MM.1S (cell line): ENCODE results near the gene JAKMIP3.

ENCODE experiments used
- DNase-seq: peaks from one replicate; pipeline ENCODE4 v3.0.0-alpha.2; 2015
- H2AFZ ChIP-seq: fragments of 300-600 bp; sonication (generic); 2 replicates; pipeline ENCODE4 v1.6.0; 2016; ENCODE audit warnings: antibody characterized with exemption, low read length
- H3F3A ChIP-seq: fragments of 300-600 bp; sonication (generic); 2 replicates; pipeline ENCODE4 v1.6.1; 2016; ENCODE audit warnings: mild to moderate bottlenecking, antibody characterized with exemption, low read length, moderate library complexity, mixed read lengths; ENCODE audit not compliant: insufficient read depth
- H3K27ac ChIP-seq: fragments of 300-600 bp; sonication (generic); 2 replicates; pipeline ENCODE4 v1.5.1; 2016; ENCODE audit warnings: mild to moderate bottlenecking, low read length
- H3K27me3 ChIP-seq: fragments of 300-600 bp; sonication (generic); replicated peaks from 2 replicates; pipeline ENCODE4 v1.6.0; 2016; ENCODE audit warnings: low read length; ENCODE audit not compliant: insufficient read depth
- H3K36me3 ChIP-seq: fragments of 300-600 bp; sonication (generic); replicated peaks from 2 replicates; pipeline ENCODE4 v1.6.1; 2016; ENCODE audit warnings: mild to moderate bottlenecking, low read length, mixed read lengths; ENCODE audit not compliant: insufficient read depth
- H3K4me1 ChIP-seq: fragments of 300-600 bp; sonication (generic); 2 replicates; pipeline ENCODE4 v1.6.1; 2016; ENCODE audit warnings: low read length, mixed read lengths
- H3K4me2 ChIP-seq: fragments of 300-600 bp; sonication (generic); 2 replicates; pipeline ENCODE4 v1.6.0; 2016; ENCODE audit warnings: low read depth, low read length
- H3K4me3 ChIP-seq: fragments of 300-600 bp; sonication (generic); 2 replicates; pipeline ENCODE4 v1.5.1; 2016; ENCODE audit warnings: low read length, mixed read lengths
- H3K79me2 ChIP-seq: fragments of 300-600 bp; sonication (generic); 2 replicates; pipeline ENCODE4 v1.6.1; 2016; ENCODE audit warnings: mixed run types, low read length, mixed read lengths
- H3K9ac ChIP-seq: fragments of 300-600 bp; sonication (generic); 2 replicates; pipeline ENCODE4 v1.6.1; 2016; ENCODE audit warnings: low read length, mixed read lengths
- H3K9me2 ChIP-seq: fragments of 300-600 bp; sonication (generic); replicated peaks from 2 replicates; pipeline ENCODE4 v1.6.1; 2016; ENCODE audit warnings: mild to moderate bottlenecking, low read length, mixed read lengths; ENCODE audit not compliant: insufficient read depth
- H3K9me3 ChIP-seq: fragments of 300-600 bp; sonication (generic); replicated peaks from 2 replicates; pipeline ENCODE4 v1.6.1; 2016; ENCODE audit warnings: mild to moderate bottlenecking, low read length, mixed read lengths; ENCODE audit not compliant: insufficient read depth
- H4K20me1 ChIP-seq: fragments of 300-600 bp; sonication (generic); 2 replicates; pipeline ENCODE4 v1.6.1; 2016; ENCODE audit warnings: mild to moderate bottlenecking, low read length, moderate library complexity, mixed read lengths; ENCODE audit not compliant: insufficient read depth
- EZH2 ChIP-seq: fragments of 300-600 bp; sonication (generic); optimal IDR thresholded peaks from 2 replicates; pipeline ENCODE3; 2017; ENCODE audit warnings: low read depth, mild to moderate bottlenecking, antibody characterized with exemption, low read length, mixed read lengths
- EZH2phosphoT487 ChIP-seq: fragments of 300-600 bp; sonication (generic); IDR thresholded peaks from 2 replicates; pipeline ENCODE4 v1.6.1; 2018; ENCODE audit warnings: antibody characterized with exemption, low read length
- TF ChIP-seq, protein P1 (sequence below): fragments of 300-600 bp; sonication (generic); IDR thresholded peaks from 2 replicates; pipeline ENCODE4 v1.5.1; 2016; ENCODE audit warnings: antibody characterized with exemption, low read length, mixed read lengths

Gene JAKMIP3

DNA sequence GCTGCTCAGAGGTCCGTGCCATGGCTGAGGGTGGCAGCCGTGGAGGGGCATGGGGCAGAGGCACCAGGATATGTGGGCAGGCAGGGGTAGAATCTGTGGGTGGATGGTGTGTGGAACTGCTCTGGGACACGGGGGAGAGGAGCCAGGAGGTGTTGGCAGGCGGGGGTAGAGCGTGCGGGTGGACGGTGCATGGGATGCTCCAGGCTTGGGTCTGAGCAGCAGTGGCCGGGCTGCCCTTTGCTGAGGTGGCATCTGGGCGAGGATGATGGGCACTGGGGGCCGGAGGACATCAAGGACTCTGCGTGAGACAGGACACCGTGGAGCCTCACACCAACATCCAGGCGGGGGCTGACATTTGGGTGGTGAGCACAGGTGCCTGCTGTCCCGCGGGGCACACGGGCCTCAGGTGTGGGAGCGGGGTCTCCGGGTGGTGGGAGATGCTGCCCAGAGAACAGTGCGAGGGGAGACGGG, 46.2 kb downstream of the JAKMIP3 start:
- no peaks in the 10 kb centered on the region for H3K9me3 ChIP-seq
- H3K4me2 ChIP-seq = no peak overlapping the region
- H3K79me2 ChIP-seq = no peaks in the 10 kb centered on the region
- H3K36me3 ChIP-seq = no peaks in the 10 kb centered on the region
- peaks cover 52% of the 10 kb centered on the region for H3K27me3 ChIP-seq
- H3K4me3 ChIP-seq = no peak overlapping the region
- H4K20me1 ChIP-seq = no peaks in the 10 kb centered on the region
- no peaks in the 10 kb centered on the region for H3K4me1 ChIP-seq
- no peak overlapping the region for H2AFZ ChIP-seq
- no peaks in the 10 kb centered on the region for H3F3A ChIP-seq
- H3K9ac ChIP-seq = no peak overlapping the region
- no peak for DNase-seq
- no peak for TF ChIP-seq EZH2
- no peak overlapping the region for H3K27ac ChIP-seq
- H3K9me2 ChIP-seq = no peaks in the 10 kb centered on the region

DNA sequence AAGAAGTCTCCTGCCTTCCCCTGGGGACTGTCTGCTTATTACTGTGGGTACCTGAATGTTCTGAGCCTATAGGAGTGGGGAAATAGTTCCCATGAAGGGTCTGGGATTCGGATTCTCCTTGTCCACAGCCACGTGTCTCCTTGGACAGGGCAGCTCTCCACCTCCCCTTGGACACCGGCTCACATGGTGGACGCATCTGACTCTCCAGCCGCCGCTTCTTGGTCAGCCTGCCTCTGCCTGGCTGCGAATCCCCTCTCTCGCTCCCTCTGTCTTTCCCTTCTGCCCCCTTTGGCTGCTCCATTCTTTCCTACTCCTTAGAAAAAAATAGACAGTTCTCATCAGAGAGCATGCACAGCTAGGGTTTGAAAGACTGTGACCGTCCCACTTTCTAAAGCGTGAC, 46.9 kb downstream of the JAKMIP3 start:
- TF ChIP-seq, protein P1, sequence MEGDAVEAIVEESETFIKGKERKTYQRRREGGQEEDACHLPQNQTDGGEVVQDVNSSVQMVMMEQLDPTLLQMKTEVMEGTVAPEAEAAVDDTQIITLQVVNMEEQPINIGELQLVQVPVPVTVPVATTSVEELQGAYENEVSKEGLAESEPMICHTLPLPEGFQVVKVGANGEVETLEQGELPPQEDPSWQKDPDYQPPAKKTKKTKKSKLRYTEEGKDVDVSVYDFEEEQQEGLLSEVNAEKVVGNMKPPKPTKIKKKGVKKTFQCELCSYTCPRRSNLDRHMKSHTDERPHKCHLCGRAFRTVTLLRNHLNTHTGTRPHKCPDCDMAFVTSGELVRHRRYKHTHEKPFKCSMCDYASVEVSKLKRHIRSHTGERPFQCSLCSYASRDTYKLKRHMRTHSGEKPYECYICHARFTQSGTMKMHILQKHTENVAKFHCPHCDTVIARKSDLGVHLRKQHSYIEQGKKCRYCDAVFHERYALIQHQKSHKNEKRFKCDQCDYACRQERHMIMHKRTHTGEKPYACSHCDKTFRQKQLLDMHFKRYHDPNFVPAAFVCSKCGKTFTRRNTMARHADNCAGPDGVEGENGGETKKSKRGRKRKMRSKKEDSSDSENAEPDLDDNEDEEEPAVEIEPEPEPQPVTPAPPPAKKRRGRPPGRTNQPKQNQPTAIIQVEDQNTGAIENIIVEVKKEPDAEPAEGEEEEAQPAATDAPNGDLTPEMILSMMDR = no peak
- TF ChIP-seq EZH2phosphoT487 (no peak), EZH2 (no peak)
- Histone ChIP-seq H3K4me3 (no peak overlapping the region), H3F3A (no peaks in the 10 kb centered on the region), H3K9ac (no peak overlapping the region), H3K4me2 (no peak overlapping the region), H3K4me1 (no peaks in the 10 kb centered on the region), H3K27me3 (peaks cover 56% of the 10 kb centered on the region), H3K27ac (no peak overlapping the region), H3K36me3 (no peaks in the 10 kb centered on the region), H4K20me1 (no peaks in the 10 kb centered on the region), H3K9me2 (no peaks in the 10 kb centered on the region), H3K79me2 (no peaks in the 10 kb centered on the region), H3K9me3 (no peaks in the 10 kb centered on the region), H2AFZ (no peak overlapping the region)
- DNase-seq = no peak

DNA sequence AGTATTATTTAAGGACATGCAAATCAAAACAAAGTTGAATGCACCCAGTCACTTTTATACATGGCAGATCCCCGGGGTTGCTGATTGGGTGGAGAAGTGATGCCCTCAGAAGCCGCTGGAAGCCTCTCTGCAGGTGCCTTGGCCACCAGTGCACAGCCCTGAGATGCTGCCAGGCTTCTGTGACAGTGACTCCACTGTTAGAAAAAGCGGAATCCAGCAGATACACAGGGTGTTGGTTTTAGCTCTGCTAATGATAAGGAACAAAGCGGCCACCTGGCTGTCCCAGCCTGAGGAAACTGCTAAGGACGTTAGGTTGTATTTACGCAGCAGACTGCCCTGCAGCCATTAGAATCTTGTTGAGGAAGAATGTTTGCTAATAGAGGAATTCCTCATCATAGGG, 47.5 kb downstream of the JAKMIP3 start:
- no peaks in the 10 kb centered on the region for H3K4me1 ChIP-seq
- no peak overlapping the region for H3K4me3 ChIP-seq
- no peaks in the 10 kb centered on the region for H3K79me2 ChIP-seq
- H3K9me3 ChIP-seq = no peaks in the 10 kb centered on the region
- DNase-seq = no peak
- no peaks in the 10 kb centered on the region for H3K36me3 ChIP-seq
- H3K27ac ChIP-seq = no peak overlapping the region
- peak overlapping the region; percentile 54; the same call in 1 of the 2 replicates for H3K4me2 ChIP-seq
- H4K20me1 ChIP-seq = no peaks in the 10 kb centered on the region
- no peak overlapping the region for H2AFZ ChIP-seq
- H3K9ac ChIP-seq = no peak overlapping the region
- no peaks in the 10 kb centered on the region for H3F3A ChIP-seq
- TF ChIP-seq EZH2phosphoT487 (no peak), EZH2 (no peak)
- TF ChIP-seq, protein P1 = no peak
- peaks cover 62% of the 10 kb centered on the region for H3K27me3 ChIP-seq
- H3K9me2 ChIP-seq = no peaks in the 10 kb centered on the region

DNA sequence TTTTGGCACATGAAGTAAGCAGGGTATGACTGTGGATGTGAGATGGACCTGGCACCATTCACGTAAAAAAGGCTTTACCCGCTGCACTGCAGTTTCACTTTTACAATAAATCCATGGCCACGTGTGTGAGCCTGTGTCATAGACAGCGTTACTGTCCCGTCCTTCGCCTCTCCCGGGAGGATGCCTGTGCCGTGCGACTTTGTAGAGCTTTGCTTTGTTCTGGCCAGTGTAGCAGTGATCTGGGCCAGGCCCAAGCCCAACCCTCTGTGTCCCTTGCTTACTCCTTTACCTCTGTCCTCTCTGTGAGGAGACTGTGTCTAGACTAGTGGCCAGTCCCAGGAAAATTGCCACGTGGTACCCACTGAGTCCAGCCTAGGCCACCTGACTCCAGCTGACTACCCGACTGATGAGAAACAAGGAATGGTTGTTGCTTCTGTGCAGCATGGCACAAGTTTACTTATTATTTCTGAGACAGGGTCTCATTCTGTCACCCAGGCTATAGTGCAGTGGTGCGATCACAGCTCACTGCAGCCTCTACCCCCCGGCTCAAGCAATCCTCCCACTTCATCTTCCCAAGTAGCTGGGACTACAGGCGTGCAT, 48.1 kb downstream of the JAKMIP3 start:
- Histone ChIP-seq H3K9ac (no peak overlapping the region), H3K4me2 (peak overlapping the region; percentile 54), H3K27ac (no peak overlapping the region), H4K20me1 (no peaks in the 10 kb centered on the region), H3F3A (no peaks in the 10 kb centered on the region), H3K9me2 (no peaks in the 10 kb centered on the region), H3K4me3 (no peak overlapping the region), H3K27me3 (peaks cover 68% of the 10 kb centered on the region), H3K36me3 (no peaks in the 10 kb centered on the region), H3K4me1 (no peaks in the 10 kb centered on the region), H3K79me2 (no peaks in the 10 kb centered on the region), H2AFZ (no peak overlapping the region), H3K9me3 (no peaks in the 10 kb centered on the region)
- TF ChIP-seq, protein P1 = no peak
- TF ChIP-seq EZH2phosphoT487 = no peak
- TF ChIP-seq EZH2 = no peak
- DNase-seq = no peak
